DLD1 (cell line): ENCODE data around the gene ATG4C.
"Not testable (repeated sequence)": the region's sequence is repeated elsewhere in the genome, so short reads cannot be mapped to it uniquely, and the experiment has no call there.

Experiments
- in situ Hi-C: cut with HindIII; loops from 2 replicates; pipeline ENCODE4 v1.10.0; 2017; ENCODE audit warnings: low sequenced_read_pairs

The ATG4C gene, protein sequence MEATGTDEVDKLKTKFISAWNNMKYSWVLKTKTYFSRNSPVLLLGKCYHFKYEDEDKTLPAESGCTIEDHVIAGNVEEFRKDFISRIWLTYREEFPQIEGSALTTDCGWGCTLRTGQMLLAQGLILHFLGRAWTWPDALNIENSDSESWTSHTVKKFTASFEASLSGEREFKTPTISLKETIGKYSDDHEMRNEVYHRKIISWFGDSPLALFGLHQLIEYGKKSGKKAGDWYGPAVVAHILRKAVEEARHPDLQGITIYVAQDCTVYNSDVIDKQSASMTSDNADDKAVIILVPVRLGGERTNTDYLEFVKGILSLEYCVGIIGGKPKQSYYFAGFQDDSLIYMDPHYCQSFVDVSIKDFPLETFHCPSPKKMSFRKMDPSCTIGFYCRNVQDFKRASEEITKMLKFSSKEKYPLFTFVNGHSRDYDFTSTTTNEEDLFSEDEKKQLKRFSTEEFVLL

DNA sequence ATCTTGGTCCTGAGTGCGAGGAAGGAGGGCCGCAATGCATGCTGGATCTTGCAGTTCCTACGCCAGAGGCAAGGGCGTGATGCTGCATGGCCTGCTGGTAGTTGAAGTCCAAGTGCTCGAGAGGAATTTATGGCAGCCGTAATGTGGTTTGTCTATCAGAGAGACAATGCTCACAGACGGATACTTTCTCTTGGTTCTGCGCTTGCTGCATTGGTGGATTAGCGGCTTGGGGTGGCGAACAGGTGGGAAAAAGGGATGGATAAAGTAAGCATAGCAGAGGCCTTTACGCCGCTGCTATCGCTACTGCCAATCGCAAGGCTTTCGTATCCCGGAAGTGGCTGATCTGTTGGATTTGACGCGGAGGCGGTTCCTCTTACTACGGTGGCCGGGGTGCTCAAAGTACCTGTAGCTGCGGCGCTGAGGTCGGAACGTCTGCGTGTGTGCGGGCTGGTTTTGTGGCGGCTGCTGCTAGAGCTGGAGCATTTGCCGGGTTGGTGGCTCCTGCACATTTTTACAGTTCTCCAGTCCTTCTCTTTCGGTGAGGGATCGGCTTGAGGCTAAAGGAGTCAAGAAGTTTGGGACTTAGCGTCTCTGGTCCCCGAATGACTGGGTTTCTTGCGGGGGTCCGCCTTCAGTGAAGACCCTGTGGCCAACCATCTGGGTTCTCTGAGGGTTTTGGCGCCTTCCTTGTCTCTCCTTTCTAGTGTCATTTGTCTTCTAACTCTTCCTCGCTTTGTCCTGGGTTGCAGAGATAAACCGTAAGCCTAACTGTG is at the start of gene ATG4C:
TSS of gene ATG4C (plus strand) at position 397 of the 773 bp plus-strand sequence. CDS start 19,655 bp downstream, outside the sequence.
- in situ Hi-C loops: no loop called here

DNA sequence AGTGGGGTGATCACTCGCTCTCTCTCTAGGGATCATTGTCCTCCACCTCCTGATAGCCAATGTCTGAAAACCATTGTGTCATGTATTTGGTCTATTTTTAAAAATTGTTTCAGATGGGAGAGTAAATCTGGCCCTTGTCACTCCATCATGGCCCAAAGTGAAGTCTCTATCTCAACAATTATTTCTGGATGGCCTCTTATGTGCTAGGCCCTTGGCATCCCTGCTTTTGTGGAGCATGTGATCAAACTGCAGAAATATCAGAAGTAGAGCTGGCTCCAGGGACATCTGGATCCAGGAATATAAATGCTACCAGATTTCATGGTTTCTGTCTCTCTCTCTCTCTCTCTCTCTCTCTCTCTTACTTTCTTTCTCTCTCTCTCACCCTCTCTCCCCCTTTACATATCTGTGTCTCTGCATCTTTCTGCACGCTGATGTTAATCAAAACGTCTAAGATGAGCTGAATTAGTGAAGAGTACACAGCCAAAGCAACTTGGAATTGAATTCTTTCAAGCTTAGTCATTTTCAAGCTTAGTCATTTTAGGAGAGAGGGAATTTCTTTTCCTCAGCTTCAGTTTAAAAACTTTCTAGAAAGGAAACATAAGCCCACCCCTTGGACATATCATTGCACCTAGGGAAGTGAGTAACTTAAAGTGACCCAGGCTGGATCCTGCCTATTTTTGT is 48.3 kb upstream of the ATG4C start:
- in situ Hi-C loops: loop anchor here (10.0 kb wide), 1 partner anchor 241 kb away; no protein-coding TSS in a partner anchor

DNA sequence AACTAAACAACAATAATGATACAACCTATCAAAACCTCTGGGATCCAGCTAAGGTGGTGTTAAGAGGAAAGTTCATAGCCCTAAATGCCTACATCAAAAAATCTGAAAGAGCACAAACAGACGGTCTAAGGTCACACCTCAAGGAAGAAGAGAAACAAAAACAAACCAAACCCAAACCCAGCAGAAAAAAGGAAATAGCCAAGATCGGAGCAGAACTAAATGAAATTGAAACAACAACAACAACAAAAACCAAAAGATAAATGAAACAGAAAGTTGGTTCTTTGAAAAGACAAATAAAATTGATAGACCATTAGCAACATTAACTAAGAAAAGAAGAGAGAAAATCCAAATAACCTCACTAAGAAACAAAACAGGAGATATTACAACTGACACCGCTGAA is 43.2 kb upstream of the ATG4C start:
- in situ Hi-C loops: not testable (repeated sequence)

DNA sequence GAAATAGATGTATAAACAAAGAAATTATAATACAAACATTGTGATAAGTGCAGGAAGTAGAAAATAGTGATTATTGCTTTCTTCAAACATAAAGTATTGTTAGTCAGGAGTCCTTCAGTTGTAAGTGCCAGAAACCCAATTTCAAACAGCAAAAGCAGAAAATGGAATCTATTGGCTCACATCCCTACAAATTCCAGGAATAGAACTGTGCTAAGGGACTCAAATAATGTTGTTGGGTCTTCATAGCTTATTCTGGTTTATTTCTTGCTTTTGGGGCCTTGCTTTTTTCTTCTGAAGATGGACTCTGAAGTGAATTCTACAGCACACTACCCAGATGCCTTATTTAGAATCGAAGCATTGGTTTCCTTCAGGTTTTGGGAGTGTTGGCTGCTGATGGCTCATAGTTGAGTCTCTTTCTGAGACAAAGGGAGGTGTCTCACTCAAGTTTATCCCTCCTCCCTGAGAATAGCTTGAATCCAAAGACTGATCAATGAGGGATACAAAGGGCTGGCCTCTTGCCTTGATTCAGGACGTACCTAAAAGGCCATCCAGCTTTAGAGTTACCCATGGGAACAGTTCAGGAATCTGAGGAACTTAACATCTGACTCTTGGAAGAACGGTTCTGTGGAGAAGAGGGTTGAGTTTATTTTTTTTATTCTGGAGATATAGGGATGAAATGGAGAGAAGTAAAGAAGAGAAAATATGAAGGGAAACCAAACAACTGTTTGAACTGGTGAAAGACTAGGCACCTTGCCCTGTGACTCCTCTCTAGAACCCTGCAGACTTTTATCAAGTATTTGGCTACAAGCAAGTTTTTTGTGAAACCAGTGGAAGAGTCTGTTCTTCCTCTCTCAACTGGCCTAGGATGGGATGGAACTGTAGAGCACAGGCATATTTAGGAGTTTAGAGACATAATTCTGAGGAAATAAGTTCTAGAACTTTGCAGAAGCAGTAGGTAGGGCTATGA is 39.0 kb upstream of the ATG4C start:
- in situ Hi-C loops: no loop called here

DNA sequence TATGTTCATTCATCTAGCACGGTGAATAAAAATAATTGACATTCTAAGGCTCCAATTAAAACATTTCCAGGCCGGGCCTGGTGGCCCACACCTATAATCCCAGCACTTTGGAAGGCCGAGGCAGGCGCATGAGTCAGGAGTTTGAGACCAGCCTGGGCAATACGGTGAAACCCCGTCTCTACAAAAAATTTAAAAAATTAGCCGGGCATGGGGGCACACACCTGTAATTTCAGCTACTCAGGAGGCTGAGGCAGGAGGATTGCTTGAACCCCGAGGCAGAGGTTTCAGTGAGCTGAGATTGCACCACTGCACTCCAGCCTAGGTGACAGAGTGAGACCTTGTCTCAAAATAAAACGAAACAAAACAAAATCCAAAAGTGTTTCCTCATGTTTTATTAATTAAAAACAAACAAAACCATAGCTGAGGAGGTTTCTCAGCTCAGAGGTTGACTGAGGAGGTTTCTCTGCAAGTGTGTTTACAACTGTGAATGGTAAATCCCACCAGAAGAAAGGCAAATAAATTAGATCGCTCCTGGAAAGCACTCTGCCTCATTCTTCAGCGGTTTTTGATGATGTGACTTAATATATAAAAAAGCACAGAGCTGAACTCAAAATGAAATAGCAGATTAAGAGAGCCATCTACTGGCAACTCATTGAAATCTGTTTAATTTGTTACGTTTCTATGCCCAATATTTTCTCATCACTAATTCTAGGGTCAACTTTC is 37.7 kb upstream of the ATG4C start:
- in situ Hi-C loops: no loop called here

DNA sequence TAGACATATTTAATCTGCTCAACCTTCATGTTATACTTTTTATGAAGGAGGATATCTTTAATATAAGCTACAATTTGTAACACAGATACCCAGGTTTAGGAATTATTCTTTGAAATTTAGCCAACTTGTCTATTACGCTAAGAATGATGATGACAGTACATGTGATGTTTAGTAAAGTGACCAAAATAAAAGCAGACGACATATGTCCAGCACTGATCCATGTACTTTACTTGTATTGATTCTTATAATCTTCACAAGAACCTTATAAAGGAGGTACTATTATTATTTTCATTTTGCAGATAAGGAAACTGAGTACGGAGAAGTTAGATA is 37.2 kb upstream of the ATG4C start:
- in situ Hi-C loops: no loop called here

DNA sequence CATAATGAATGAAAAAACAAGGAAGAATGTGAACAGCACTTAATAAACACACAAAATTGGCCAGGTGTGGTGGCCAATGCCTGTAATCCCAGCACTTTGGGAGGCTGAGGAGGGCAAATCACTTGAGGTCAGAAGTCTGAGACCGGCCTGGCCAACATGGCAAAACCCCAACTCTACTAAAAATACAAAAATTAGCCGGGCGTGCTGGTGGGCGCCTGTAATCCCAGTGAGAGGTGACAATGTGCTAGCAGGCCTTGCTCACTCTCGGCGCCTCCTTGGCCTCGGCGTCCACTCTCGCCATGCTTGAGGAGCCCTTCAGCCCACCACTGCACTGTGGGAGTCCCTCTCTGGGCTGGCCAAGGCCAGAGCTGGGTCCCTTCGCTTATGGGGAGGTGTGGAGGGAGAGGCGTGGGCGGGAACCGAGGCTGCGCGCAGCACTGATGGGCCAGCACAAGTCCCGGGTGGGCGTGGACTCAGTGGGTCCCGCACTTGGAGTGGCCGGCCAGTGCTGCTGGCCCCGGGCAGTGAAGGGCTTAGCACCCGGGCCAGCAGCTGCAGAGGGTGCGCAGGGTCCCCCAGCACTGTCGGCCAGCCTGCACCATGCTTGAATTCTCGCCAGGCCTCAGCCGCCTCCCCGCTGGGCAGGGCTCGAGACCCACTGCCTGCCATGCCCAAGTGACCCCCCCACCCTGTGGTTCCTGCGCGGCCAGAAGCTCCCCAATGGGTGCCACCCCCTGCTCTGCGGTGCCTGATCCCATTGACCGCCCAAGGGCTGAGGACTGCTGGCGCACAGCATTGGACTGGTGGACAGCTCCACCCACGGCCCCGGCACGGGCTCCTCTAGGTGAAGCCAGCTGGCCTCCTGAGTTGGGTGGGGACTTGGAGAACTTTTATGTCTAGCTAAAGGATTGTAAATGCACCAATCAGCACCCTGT is 30.6 kb upstream of the ATG4C start:
- in situ Hi-C loops: no loop called here

DNA sequence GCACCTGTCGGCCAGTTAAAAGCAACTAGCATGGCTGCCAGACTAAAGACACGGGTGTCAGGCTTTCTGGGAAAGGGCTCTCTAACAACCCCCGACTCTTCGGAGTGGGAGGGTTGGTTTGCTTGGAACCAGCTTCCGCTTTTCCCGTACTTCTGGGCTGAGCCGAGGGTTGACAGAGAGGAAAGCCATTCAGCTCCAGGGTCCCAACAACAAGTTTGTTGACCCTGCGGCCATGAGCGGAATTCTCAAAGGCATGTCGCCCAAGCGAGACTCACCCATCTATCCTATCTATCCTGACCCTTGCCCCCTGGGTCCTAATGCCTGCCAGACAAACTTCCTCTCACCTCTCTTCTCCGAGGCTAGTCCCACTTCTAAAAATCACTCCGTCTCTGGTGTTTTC is 29.0 kb upstream of the ATG4C start:
- in situ Hi-C loops: not testable (repeated sequence)

DNA sequence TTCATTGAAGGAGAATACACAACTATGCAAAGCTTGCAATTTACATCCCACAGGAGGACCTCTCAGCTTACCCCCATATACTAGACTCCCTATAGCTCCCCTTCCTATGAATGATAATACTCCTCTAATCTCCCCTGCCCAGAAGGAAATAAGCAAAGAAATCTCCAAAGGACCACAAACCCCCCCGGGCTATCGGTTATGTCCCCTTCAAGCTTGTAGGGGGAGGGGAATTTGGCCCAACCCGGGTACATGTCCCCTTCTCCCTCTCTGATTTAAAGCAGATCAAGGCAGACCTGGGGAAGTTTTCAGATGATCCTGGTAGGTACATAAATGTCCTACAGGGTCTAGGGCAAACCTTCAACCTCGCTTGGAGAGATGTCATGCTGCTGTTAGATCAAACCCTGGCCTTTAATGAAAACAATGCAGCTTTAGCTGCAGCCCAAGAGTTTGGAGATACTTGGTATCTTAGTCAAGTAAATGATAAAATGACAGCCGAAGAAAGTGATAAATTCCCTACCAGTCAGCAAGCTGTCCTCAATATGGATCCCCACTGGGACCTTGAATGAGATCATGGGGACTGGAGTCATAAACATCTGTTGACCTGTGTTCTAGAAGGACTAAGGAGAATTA is 27.6 kb upstream of the ATG4C start:
- in situ Hi-C loops: not testable (repeated sequence)

DNA sequence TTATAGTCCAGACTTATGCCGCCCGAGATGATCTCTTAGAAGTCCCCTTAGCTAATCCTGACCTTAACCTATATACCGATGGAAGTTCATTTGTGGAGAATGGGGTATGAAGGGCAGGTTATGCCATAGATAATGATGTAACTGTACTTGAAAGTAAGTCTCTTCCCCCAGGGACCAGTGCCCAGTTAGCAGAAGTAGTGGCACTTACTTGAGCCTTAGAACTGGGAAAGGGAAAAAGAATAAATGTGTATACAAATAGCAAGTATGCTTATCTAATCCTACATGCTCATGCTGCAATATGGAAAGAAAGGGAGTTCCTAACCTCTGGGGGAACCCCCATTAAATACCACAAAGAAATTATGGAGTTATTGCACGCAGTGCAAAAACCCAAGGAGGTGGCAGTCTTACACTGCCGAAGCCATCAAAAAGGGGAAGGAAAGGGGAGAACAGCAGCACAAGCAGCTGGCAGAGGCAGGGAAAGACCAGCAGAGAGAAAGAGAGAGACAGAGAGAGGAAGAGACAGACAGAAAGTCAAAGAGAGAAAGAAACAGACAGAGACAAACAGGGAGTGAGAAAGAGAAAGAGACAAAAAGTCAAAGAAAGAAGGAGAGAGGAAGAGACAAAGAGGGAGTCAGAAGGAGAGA is 24.6 kb upstream of the ATG4C start:
- in situ Hi-C loops: not testable (repeated sequence)

DNA sequence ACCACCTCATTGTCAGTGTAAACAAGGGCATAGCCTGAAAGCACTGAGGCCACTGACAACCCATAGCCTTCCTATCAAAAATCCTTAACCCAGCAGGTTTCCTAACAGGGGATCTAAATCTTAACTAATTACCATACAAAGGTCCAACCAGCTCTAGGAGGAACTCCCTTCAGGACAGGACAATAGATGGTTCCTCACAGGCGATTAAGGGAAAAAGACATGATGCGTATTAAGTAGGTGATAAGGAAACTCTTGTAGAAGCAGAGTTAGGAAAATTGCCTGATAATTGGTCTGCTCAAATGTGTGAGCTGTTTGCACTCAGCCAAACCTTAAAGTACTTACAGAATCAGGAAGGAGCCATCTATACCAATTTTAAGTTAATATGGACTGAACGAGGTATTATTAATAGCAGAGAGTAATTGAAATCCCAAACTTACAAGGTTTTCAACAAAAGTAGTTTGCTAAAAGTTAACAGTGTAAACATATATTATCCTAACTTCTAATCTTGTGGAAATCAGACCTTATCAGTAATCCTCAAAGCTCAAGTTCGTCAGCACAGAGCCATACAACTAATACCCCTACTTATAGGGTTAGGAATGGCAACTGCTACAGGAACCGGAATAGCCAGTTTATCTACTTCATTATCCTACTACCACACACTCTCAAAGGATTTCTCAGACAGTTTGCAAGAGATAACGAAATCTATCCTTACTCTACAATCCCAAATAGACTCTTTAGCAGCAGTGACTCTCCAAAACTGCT is 23.7 kb upstream of the ATG4C start:
- in situ Hi-C loops: not testable (repeated sequence)

DNA sequence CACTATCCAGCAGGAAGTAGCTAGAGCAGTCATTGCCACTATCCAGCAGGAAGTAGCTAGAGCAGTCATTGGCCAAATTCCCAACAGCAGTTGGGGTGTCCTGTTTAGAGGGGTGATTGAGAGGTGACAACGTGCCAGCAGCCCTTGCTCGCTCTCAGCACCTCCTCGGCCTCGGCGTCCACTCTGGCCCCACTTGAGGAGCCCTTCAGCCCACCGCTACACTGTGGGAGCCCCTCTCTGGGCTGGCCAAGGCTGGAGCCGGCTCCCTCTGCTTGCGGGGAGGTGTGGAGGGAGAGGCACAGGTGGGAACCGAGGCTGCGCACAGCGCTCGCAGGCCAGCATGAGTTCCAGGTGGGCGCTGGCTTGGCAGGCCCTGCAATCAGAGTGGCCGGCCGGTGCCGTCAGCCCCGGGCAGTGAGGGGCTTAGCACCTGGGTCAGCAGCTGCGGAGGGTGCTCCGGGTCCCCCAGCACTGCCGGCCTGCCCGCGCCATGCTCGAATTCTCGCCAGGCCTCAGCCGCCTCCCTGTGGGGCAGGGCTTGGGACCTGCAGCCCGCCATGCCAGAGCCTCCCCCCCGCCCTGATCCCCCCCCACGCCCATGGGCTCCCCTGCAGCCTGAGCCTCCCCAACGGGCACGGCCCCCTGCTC is 22.6 kb upstream of the ATG4C start:
- in situ Hi-C loops: not testable (repeated sequence)

DNA sequence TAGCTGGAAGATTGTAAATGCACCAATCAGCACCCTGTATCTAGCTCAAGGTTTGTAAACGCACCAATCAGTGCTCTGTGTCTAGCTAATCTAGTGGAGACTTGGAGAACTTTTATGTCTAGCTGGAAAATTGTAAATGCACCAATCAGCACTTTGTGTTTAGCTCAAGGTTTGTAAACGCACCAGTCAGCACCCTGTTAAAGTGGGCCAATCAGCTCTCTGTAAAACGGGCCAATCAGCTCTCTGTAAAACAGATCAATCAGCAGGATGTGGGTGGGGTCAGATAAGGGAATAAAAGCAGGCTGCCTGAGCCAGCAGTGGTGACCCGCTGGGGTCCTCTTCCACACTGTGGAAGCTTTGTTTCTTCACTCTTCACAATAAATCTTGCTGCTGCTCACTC is 21.9 kb upstream of the ATG4C start:
- in situ Hi-C loops: not testable (repeated sequence)

DNA sequence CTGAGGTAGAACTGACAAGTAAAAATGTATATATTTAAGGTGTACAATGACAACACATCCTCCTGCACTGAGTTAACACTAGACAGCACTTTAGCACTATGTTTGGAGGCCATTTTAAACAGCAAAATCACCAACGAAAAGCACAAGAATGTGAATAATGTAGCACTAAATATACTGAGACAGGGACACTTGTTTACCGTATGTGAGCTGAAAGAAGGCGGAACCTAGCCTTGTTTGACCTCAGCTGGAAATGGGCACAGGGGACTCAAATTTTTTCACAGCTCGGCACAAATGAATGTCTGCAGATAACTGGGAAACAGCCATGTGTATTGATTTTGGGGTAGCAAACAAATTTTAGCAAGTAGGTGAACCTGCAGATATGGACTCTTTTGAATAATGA is 18.0 kb upstream of the ATG4C start:
- in situ Hi-C loops: no loop called here

DNA sequence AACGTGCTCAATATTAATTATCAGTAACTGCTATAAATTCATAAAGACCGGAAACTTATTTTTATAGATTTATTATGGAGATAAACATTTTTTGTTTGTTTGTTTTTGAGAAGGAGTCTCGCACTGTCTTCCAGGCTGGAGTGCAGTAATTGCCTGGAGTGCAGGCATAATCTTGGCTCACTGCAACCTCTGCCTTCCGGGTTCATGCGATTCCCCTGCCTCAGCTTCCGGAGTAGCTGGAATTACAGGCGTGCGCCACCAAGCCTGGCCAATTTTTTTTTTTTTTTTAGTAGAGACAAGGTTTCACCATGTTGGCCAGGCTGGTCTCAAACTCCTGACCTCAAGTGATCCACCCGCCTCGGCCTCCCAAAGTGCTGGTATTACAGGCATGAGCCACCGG is 15.4 kb upstream of the ATG4C start:
- in situ Hi-C loops: not testable (repeated sequence)

DNA sequence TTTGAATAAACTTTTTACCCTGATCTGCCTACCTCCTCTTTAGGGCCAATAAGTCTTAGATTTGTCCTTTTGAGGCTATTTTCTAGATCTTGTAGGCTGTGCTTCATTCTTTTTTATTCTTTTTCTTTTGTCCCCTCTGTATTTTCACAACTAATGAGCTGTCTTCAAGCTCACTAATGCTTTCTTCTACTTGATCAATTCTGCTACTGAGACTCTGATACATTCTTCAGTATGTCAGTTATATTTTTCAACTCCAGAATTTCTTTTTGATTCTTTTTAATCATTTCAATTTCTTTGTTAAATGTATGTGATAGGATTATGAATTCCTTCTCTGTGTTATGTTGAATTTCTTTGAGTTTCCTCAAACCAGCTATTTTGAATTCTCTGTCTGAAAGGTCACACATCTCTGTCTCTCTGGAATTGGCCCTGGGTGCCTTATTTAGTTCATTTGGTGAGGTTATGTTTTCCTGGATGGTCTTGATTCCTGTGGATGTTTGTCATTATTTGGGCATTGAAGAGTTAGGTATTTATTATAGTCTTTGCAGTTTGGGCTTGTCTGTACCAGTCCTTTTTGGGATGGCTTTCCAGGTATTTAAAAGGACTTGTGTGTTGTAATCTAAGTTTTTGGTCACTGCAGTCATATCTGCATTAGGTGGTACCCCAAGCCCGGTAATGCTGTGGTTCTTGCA is 11.2 kb upstream of the ATG4C start:
- in situ Hi-C loops: no loop called here
